Measurements from ENCODE around the gene OXLD1. TPM values are rescaled to one million over a fixed set of nuclear protein-coding genes. Genes with fewer than 3 reads are reported as not detected.

Gene OXLD1
- polyA plus RNA-seq, 1 donor (not counting 4 experiments of a cell fraction or from before 2014, with no cell fraction given) = 16.3 TPM

GRCh38 chr17:81656118-81656743, 10.2 kb downstream of the OXLD1 start, which contains the start of gene PDE6G:
PDE6G (minus strand) TSS chr17:81656542; CDS start chr17:81653305, 3,237 bp downstream.
- H3K27ac ChIP-seq (ENCODE audit: control insufficient read depth, insufficient read depth, low read length) = no peak within 1 kb of the TSS
- H2AFZ ChIP-seq (ENCODE audit: control insufficient read depth, low read length) = no peak within 1 kb of the TSS
- H4K20me1 ChIP-seq (ENCODE audit: control insufficient read depth, extremely low read depth, insufficient read depth, low read length) = no peaks in the 10 kb centered on the region
- DNase-seq (ENCODE audit: low read depth, low spot score) (no peak), FAIRE-seq (no peak)
- no peaks in the 10 kb centered on the region for H3K36me3 ChIP-seq (ENCODE audit: control insufficient read depth in 2 of 2, extremely low read depth in 1 of 2, insufficient read depth in 2 of 2, low read length in 2 of 2)
- no peaks in the 10 kb centered on the region for H3K9me3 ChIP-seq (ENCODE audit: control insufficient read depth, low read depth, low read length)
- no peaks in the 10 kb centered on the region for H3K9me1 ChIP-seq (ENCODE audit: control insufficient read depth, extremely low read depth, insufficient read depth, low read length)
- H3K9ac ChIP-seq (ENCODE audit: control insufficient read depth, extremely low read depth, insufficient read depth, low read length) = no peak within 1 kb of the TSS
- dilution Hi-C loops (cut with MboI; ENCODE audit: extremely low pct_ligation_motif_present, low sequenced_read_pairs) = no loop called here
- no peak for TF ChIP-seq EZH2 (IDR thresholded peaks at IDR 0.05; ENCODE audit: low read length)
- H3K79me2 ChIP-seq (ENCODE audit: control insufficient read depth, insufficient read depth, low read length) = no peaks in the 10 kb centered on the region
- no peak within 1 kb of the TSS for H3K4me3 ChIP-seq (ENCODE audit: control insufficient read depth in 2 of 3, extremely low read depth in 1 of 3, insufficient read depth in 2 of 3, low read depth in 1 of 3, low read length in 3 of 3)
- H3K4me2 ChIP-seq (ENCODE audit: control insufficient read depth, extremely low read depth, insufficient read depth, low read depth, low read length) = no peak within 1 kb of the TSS
- H3K27me3 ChIP-seq (ENCODE audit: control insufficient read depth, extremely low read depth, insufficient read depth, low read length) = no peaks in the 10 kb centered on the region
- peaks cover 9% of the 10 kb centered on the region for H3K4me1 ChIP-seq (ENCODE audit: control insufficient read depth, extremely low read depth, insufficient read depth, low read length)

- no peak overlapping the region for H3K4me2 ChIP-seq (ENCODE audit: control insufficient read depth, extremely low read depth, insufficient read depth, low read depth, low read length)
- no peak overlapping the region for H2AFZ ChIP-seq (ENCODE audit: control insufficient read depth, low read length)
- no peaks in the 10 kb centered on the region for H3K27me3 ChIP-seq (ENCODE audit: control insufficient read depth, extremely low read depth, insufficient read depth, low read length)
- H4K20me1 ChIP-seq (ENCODE audit: control insufficient read depth, extremely low read depth, insufficient read depth, low read length) = no peaks in the 10 kb centered on the region
- no peaks in the 10 kb centered on the region for H3K36me3 ChIP-seq (ENCODE audit: control insufficient read depth in 2 of 2, extremely low read depth in 1 of 2, insufficient read depth in 2 of 2, low read length in 2 of 2)
- no peaks in the 10 kb centered on the region for H3K9me1 ChIP-seq (ENCODE audit: control insufficient read depth, extremely low read depth, insufficient read depth, low read length)
- dilution Hi-C loops (cut with MboI; ENCODE audit: extremely low pct_ligation_motif_present, low sequenced_read_pairs) = no loop called here
- H3K9me3 ChIP-seq (ENCODE audit: control insufficient read depth, low read depth, low read length) = no peaks in the 10 kb centered on the region
- no peak overlapping the region for H3K27ac ChIP-seq (ENCODE audit: control insufficient read depth, insufficient read depth, low read length)
- FAIRE-seq (no peak), DNase-seq (ENCODE audit: low read depth, low spot score) (no peak)
- no peak overlapping the region for H3K9ac ChIP-seq (ENCODE audit: control insufficient read depth, extremely low read depth, insufficient read depth, low read length)
- H3K79me2 ChIP-seq (ENCODE audit: control insufficient read depth, insufficient read depth, low read length) = no peaks in the 10 kb centered on the region
- H3K4me1 ChIP-seq (ENCODE audit: control insufficient read depth, extremely low read depth, insufficient read depth, low read length) = peaks cover 9% of the 10 kb centered on the region
- TF ChIP-seq CTCF (optimal IDR thresholded peaks at IDR 0.05 in 1 of 3, IDR thresholded peaks at IDR 0.05 in 1 of 3, conservative IDR thresholded peaks at IDR 0.05 in 1 of 3; ENCODE audit: extremely low read depth in 1 of 3, insufficient read depth in 2 of 3, low read length in 3 of 3) (no peak), EZH2 (IDR thresholded peaks at IDR 0.05; ENCODE audit: low read length) (no peak)
- H3K4me3 ChIP-seq (ENCODE audit: control insufficient read depth in 2 of 3, extremely low read depth in 1 of 3, insufficient read depth in 2 of 3, low read depth in 1 of 3, low read length in 3 of 3) = no peak overlapping the region
Observed at GRCh38 chr17:81655378-81656117, 10.9 kb downstream of the OXLD1 start.

All from keratinocyte (primary cell).